Keratinocyte (primary cell): ENCODE results near the gene GRIN1. TPM values are rescaled to one million over a fixed set of nuclear protein-coding genes. Genes with fewer than 3 reads are reported as not detected.
A peak's percentile ranks its signal among the peaks of the same experiment; 100 is the strongest.

ENCODE experiments used
- DNase-seq: peaks from one replicate; pipeline ENCODE4 v3.0.0-alpha.2; 2011; ENCODE audit warnings: low read depth, missing footprints, low spot score
- FAIRE-seq: peaks from 2 replicates; lab custom pipeline; 2011; peaks lifted over from hg19 to GRCh38; lab: Jason Lieb, UNC
- H2AFZ ChIP-seq: 2 replicates; pipeline ENCODE4 v1.6.0; 2012; ENCODE audit warnings: low read length, control low read depth, inconsistent platforms; ENCODE audit not compliant: control insufficient read depth
- H3K27ac ChIP-seq: 2 replicates; pipeline ENCODE4 v1.5.1; 2011; ENCODE audit warnings: low read length; ENCODE audit not compliant: control insufficient read depth, insufficient read depth
- H3K27me3 ChIP-seq: 3 replicates; pipeline ENCODE4 v1.6.0; 2011; ENCODE audit warnings: low read length; ENCODE audit not compliant: control insufficient read depth, insufficient read depth; ENCODE audit errors: extremely low read depth
- H3K36me3 ChIP-seq, 2 experiments: 2 replicates in 1 of 2; 3 replicates in 1 of 2; pipeline ENCODE4 v1.5.1; 2011; ENCODE audit warnings: low read length in 2 of 2, mild to moderate bottlenecking in 1 of 2; ENCODE audit not compliant: control insufficient read depth in 2 of 2, insufficient read depth in 2 of 2; ENCODE audit errors: extremely low read depth in 1 of 2
- H3K4me1 ChIP-seq: 3 replicates; pipeline ENCODE4 v1.5.1; 2011; ENCODE audit warnings: low read length; ENCODE audit not compliant: control insufficient read depth, insufficient read depth; ENCODE audit errors: extremely low read depth
- H3K4me2 ChIP-seq: 3 replicates; pipeline ENCODE4 v1.6.0; 2011; ENCODE audit warnings: low read depth, low read length; ENCODE audit not compliant: control insufficient read depth, insufficient read depth; ENCODE audit errors: extremely low read depth
- H3K4me3 ChIP-seq, 3 experiments: fragments of 200-600 bp in 1 of 3; sonication (generic) in 1 of 3; 2 replicates in 2 of 3; 3 replicates in 1 of 3; pipeline ENCODE4 v1.5.1; 2011 to 2016; ENCODE audit warnings: low read length in 3 of 3, mild to moderate bottlenecking in 3 of 3, control low read depth in 2 of 3, inconsistent platforms in 1 of 3, low read depth in 1 of 3, mixed read lengths in 1 of 3, mixed run types in 1 of 3, moderate library complexity in 1 of 3; ENCODE audit not compliant: control insufficient read depth in 2 of 3, insufficient read depth in 2 of 3; ENCODE audit errors: extremely low read depth in 1 of 3
- H3K79me2 ChIP-seq: 2 replicates; pipeline ENCODE4 v1.6.0; 2012; ENCODE audit warnings: low read length; ENCODE audit not compliant: control insufficient read depth, insufficient read depth
- H3K9ac ChIP-seq: 3 replicates; pipeline ENCODE4 v1.6.0; 2011; ENCODE audit warnings: low read length; ENCODE audit not compliant: control insufficient read depth, insufficient read depth; ENCODE audit errors: extremely low read depth
- H3K9me1 ChIP-seq: 3 replicates; pipeline ENCODE4 v1.6.0; 2011; ENCODE audit warnings: low read length; ENCODE audit not compliant: control insufficient read depth, insufficient read depth; ENCODE audit errors: extremely low read depth
- H3K9me3 ChIP-seq: 2 replicates; pipeline ENCODE4 v1.5.1; 2012; ENCODE audit warnings: low read depth, low read length; ENCODE audit not compliant: control insufficient read depth
- H4K20me1 ChIP-seq: 3 replicates; pipeline ENCODE4 v1.6.0; 2011; ENCODE audit warnings: low read length; ENCODE audit not compliant: control insufficient read depth, insufficient read depth; ENCODE audit errors: extremely low read depth
- CTCF ChIP-seq, 3 experiments: IDR thresholded peaks in 1 of 3; conservative IDR thresholded peaks in 1 of 3; optimal IDR thresholded peaks in 1 of 3; 2 replicates in 2 of 3; 3 replicates in 1 of 3; pipeline versions ENCODE3 to v1.5.1; 2011; ENCODE audit warnings: low read length in 3 of 3, mild to moderate bottlenecking in 3 of 3, moderate library complexity in 2 of 3, control low read depth in 1 of 3, inconsistent platforms in 1 of 3; ENCODE audit not compliant: insufficient read depth in 2 of 3; ENCODE audit errors: extremely low read depth in 1 of 3
- EZH2 ChIP-seq: IDR thresholded peaks from one replicate; pipeline ENCODE4 v1.6.1; 2012; ENCODE audit warnings: inconsistent platforms, mild to moderate bottlenecking, low read length, moderate library complexity
- dilution Hi-C: fragments of 300-500 bp; cut with MboI; formaldehyde crosslinking; loops from one replicate; pipeline ENCODE4 v1.7.0; 2020; ENCODE audit warnings: low sequenced_read_pairs; ENCODE audit not compliant: extremely low pct_ligation_motif_present
- polyA plus RNA-seq, 5 experiments: library from polyadenylated mRNA; depleted of rRNA in 3 of 5; stranded (reverse) in 3 of 5; stranded (forward) in 1 of 5; unstranded in 1 of 5; fragments of >200 nt; gene quantifications; 1 replicate in 1 of 5; 2 replicates in 3 of 5; 3 replicates in 1 of 5; pipeline versions ENCODE4 v1.2.1 to v1.2.3, GENCODE V29; 2011 to 2012; ENCODE audit warnings: missing spikeins in 2 of 5, low read depth in 1 of 5, low replicate concordance in 1 of 5

The GRIN1 gene
- polyA plus RNA-seq, 1 donor (not counting 4 experiments of a cell fraction or from before 2014, with no cell fraction given) = 0.03 TPM

DNA sequence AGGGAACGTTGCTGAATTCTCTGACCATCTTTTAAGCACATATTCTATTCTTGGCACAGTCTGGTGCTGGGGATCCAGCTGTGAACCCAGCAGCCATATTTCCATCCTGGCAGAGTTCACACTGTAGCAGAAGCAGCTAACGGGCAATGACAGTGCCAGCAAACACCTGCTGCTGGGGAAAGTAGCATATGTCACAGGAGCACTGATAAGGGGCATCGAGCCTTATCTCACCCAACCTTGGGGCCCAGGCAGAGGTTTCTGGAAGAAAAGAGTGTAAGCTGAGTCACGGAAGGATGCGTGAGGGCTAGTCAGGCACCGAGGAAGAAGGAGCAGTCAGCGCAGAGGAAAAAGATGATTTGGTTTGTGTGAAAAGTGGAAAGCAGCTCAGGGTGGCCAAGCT, 67.6 kb downstream of the GRIN1 start:
- H3K9me1 ChIP-seq = no peaks in the 10 kb centered on the region
- peak overlapping the region; percentile 93 for H3K9ac ChIP-seq
- H3K36me3 ChIP-seq = peaks cover 5 to 11% of the 10 kb centered on the region in 2 experiments
- peak overlapping the region; percentile 83 for H3K27ac ChIP-seq
- DNase-seq (no peak), FAIRE-seq (no peak)
- dilution Hi-C loops = no loop called here
- peak overlapping the region; percentile 100 for H3K4me2 ChIP-seq
- H3K4me3 ChIP-seq = peak overlapping the region; percentile 93 to 97 (median 96)
- no peak overlapping the region for H2AFZ ChIP-seq
- no peaks in the 10 kb centered on the region for H3K27me3 ChIP-seq
- peaks cover 24% of the 10 kb centered on the region for H3K4me1 ChIP-seq
- no peaks in the 10 kb centered on the region for H4K20me1 ChIP-seq
- TF ChIP-seq CTCF (optimal IDR thresholded peaks at IDR 0.05 in 1 of 3, IDR thresholded peaks at IDR 0.05 in 1 of 3, conservative IDR thresholded peaks at IDR 0.05 in 1 of 3; ENCODE audit: extremely low read depth in 1 of 3, insufficient read depth in 2 of 3, low read length in 3 of 3) = no peak
- no peak for TF ChIP-seq EZH2
- peaks cover 51% of the 10 kb centered on the region for H3K79me2 ChIP-seq
- H3K9me3 ChIP-seq = no peaks in the 10 kb centered on the region

DNA sequence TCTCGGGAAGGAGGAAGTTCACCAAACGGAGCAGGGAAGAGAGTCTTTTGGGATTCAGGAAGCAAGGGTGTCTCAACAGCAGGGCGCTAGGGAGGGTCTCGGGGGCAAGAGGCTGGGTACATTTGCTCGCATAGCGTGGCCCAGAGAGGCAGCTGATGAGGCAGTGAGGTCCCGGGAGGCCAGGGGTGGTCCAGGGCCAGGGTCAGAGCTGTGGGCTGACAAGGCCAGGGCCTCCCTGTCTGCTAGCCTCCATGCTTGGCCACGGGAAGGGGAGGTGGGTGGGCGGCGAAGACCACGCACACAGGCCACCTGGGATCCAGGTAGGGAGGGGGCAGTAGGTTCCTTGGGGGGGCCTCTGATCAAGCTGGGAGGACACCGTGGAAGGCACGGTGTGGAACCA, 72.6 kb downstream of the GRIN1 start:
- FAIRE-seq (no peak), DNase-seq (no peak)
- Histone ChIP-seq H3K27ac (no peak overlapping the region), H3K9me3 (no peaks in the 10 kb centered on the region), H3K9ac (no peak overlapping the region), H3K4me3 (no peak overlapping the region), H2AFZ (no peak overlapping the region), H3K27me3 (no peaks in the 10 kb centered on the region), H4K20me1 (no peaks in the 10 kb centered on the region), H3K36me3 (peaks cover 8 to 28% of the 10 kb centered on the region in 2 experiments), H3K4me2 (no peak overlapping the region), H3K4me1 (peaks cover 5% of the 10 kb centered on the region), H3K9me1 (no peaks in the 10 kb centered on the region), H3K79me2 (peaks cover 10% of the 10 kb centered on the region)
- dilution Hi-C loops = no loop called here
- TF ChIP-seq CTCF (optimal IDR thresholded peaks at IDR 0.05 in 1 of 3, IDR thresholded peaks at IDR 0.05 in 1 of 3, conservative IDR thresholded peaks at IDR 0.05 in 1 of 3; ENCODE audit: extremely low read depth in 1 of 3, insufficient read depth in 2 of 3, low read length in 3 of 3) = no peak
- TF ChIP-seq EZH2 = no peak
